HG02943 (cell line): ENCODE results near the gene APBA1.
"Not testable (repeated sequence)": the region's sequence is repeated elsewhere in the genome, so short reads cannot be mapped to it uniquely, and the experiment has no call there.

Experiments used
- ATAC-seq: cut with Tn5 transposase; IDR thresholded peaks from one replicate; pipeline ENCODE4 v1.9.1; 2021; ENCODE audit warnings: mild to moderate bottlenecking, low read depth, moderate library complexity; ENCODE audit not compliant: unreplicated experiment

The APBA1 gene

DNA sequence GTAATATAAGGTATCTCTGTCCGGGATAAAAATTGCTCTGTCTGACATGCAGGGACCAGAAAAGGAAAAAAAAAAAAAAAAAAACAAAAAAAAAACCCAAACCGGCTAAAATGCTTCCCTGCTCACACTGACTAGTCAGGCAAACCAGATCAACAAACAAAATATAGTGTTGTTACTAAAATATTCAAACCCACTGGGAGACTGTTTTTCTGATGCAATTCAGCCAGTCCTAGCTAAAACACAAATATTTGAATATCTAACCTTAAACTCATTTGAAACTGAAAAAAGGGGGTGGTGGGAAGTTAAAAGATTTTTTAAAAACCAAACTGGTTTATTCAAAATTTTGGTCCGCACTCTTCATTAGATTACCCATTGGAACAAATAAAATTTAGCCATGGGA, 61.0 kb downstream of the APBA1 start:
- no peak for ATAC-seq

DNA sequence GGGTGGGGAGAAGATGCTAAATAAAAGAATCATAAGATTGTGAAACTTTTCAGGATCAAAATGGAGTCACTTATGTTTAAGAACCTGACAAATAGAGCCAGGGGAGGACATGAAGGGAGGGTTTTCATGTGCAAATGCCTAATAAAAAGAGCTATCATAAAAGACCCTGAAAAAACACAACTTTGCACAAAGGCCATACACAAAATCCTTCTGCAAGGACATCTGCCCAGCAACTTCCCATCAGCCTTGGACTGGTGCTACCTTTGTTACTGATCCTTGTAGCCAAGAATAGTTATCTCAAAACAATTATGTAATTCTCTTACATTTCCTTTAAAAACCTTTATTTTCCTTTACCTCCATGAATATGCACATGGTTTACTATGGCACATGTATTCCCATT, 63.0 kb downstream of the APBA1 start:
- ATAC-seq = no peak

- no peak for ATAC-seq
Observed at GRCh38 chr9:69606089-69606488, 66.1 kb downstream of the APBA1 start.

- no peak for ATAC-seq
Observed at GRCh38 chr9:69605406-69605805, 66.8 kb downstream of the APBA1 start.

GRCh38 chr9:69604568-69605219, 67.5 kb downstream of the APBA1 start:
- ATAC-seq = no peak

- ATAC-seq = no peak
Observed at GRCh38 chr9:69603656-69604055, 68.5 kb downstream of the APBA1 start.

DNA sequence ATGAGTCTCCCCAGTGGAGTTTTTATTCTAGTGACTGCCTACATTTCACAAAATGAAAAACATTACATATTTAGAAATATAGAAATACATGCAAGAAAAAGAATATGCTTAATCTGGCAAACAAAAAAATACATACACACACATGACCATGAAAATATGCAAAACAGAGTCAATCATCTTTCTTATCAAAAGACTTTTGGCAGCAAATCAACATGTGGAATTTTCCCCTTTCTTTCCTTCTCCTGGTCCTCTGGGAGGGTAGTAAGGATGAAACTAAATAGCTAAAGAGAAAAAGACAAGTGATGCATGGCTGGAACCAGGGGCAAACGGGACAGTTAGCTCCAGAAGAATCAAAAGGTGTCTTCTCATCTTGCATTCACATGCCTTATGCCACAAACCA, 69.4 kb downstream of the APBA1 start:
- no peak for ATAC-seq

DNA sequence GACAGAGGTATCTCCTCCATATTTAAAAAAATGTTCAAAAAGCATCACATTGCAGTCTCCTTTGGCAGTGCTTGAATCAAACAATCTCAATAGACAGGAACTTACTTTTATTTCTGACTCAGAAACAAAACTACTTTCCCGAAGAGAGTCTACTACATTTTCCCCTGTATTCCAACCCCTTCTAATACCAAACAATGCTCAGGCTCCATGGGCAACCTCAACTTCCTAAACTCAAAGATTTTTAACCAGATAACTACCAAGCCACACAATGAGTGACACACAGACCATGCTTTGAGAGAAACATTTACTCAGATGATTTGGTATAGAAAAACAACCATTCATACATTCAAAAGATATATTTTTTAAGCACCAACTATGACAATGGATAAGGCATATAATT, 70.5 kb downstream of the APBA1 start:
- ATAC-seq = no peak

GRCh38 chr9:69600314-69601047, 71.7 kb downstream of the APBA1 start:
- ATAC-seq = no peak

DNA sequence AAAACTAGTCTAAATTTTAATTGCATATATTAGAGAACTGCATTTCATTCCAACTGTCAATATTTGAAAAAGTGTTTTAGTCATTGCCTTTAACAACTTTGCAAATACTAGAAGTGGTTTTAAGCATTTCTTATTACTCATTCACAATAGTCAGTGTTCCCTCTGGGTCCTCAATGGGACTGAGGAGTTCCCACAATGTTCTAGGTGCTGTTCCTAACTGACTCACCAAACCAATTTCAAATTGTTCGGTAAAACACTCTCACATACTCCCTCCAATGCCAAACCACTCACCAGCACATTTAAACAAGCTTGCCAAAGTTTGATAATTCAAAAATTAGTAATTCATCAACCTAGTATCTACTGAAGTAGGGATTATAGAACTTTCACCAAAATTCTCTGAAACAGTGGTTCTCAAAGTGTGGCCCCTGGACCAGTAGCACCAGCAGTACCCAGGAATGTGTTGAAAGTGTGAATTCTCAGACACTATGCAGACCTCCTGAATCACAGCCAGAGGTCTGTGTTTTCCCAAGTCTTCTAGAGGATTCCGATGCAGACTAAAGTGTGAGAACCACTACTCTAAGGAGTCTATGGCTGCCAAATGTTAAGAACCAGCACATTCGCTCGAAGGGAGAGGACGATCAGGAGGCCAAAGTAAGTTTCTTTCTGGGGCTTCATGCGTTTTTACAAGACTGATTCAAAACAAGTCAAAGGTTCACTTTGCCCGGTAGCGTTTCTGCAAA, 72.8 kb downstream of the APBA1 start:
- no peak for ATAC-seq

- ATAC-seq = not testable (repeated sequence)
Observed at GRCh38 chr9:69596906-69597305, 75.3 kb downstream of the APBA1 start.

DNA sequence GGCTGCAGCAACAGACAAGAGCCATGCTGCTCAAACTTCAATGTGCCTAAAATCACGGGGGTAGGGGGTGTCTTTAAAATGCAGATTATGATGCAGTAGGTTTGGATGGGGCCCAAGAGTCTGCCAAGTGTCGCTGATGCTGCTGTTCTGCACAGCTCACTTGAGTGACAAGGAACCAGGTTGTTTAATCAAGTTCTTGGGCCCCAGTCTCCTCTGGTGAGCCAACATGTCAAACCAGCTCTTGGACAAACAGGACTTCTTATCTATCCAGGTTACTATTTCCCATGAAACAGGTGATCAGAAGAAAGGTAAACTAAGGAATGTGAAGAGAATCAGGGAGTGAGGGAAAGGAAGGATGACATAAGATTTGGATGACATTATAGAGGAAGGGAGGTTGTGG, 78.0 kb downstream of the APBA1 start:
- ATAC-seq = no peak

GRCh38 chr9:69593756-69594155, 78.4 kb downstream of the APBA1 start:
- ATAC-seq = no peak

DNA sequence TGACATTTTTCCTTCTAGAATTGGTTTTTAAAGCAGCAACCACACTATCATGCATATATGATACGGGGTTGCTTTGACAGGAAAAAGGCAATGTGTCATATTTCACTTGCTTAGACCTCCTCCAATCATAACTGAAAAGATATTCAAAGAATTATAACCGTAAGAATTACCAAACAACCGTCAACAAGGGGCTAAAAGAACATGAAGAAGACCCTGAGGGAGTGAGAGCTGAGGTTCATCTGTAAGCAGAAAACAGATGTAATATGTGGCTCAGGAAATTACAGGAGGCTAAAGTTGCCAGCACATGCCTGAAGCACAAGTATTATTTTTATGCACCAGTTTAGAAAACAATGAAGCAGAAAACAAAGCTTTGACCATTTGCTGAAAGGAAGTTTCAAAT, 78.9 kb downstream of the APBA1 start:
- ATAC-seq = no peak

DNA sequence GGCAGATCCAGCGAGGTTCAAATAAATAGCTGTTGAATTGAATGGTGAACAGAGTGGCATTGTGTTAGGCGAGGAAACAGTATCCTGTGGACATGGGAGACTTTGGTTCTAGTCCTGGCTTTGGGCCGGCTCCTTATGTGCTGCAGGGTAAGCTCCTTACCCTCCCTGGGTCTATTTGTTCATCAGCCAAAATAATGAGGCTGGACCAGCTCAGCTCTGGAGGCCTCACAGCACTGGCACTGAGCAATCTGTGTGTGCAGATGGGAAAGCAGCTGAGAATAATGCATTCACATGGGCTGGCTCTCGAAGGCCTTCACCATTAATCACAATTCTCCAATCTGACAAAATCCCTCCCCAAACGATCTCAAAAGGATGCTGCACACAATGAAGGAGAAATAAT, 81.9 kb downstream of the APBA1 start:
- no peak for ATAC-seq

- ATAC-seq = no peak
Observed at GRCh38 chr9:69589156-69589555, 83.0 kb downstream of the APBA1 start.

DNA sequence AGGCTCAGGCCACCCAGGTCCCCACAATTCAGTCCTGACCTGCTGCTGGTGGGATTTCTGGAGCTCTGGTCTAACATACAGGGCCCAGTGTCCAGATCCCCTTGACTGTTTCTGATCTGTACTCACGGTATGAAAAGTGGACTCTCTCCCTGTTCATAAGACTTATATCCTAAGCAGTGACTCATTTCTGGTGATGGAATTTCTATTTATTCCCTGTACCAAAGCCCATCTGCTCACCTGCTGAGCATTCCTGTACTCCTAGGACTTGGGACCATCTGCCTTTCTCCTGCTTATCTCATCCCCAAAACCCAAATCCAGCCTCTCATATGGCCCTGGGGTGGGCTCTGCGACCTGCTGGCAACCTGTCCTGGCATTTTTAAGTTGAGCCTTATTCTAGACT, 86.6 kb downstream of the APBA1 start:
- no peak for ATAC-seq

- ATAC-seq = no peak
Observed at GRCh38 chr9:69584759-69585158, 87.4 kb downstream of the APBA1 start.

DNA sequence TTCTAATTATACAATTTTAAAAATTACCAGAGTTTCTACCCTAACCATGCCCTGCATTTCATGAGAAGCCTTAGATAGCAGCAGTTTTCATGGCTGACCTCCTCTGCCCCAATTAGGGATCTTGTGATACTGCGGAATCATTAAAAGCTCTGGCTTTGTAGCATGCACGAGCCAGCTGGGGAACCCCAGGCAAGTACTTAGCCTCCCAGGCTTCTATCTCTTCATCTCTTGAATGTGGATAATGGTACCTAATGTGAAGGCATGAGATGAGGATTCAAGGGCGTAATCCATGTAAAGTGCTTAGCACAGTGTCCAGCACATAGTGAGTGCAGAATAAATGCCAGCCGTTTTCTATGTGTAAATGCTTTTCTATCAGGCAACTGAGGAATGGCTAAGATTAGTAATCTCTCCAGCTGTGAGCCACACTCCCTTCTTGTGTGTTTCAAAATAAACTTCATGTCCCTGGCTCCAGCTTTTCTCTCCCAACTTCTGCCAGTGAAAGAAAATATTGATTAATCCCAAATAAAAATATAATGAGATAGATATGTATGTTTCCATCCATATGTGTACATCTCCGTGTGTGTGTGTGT, 88.4 kb downstream of the APBA1 start:
- no peak for ATAC-seq

DNA sequence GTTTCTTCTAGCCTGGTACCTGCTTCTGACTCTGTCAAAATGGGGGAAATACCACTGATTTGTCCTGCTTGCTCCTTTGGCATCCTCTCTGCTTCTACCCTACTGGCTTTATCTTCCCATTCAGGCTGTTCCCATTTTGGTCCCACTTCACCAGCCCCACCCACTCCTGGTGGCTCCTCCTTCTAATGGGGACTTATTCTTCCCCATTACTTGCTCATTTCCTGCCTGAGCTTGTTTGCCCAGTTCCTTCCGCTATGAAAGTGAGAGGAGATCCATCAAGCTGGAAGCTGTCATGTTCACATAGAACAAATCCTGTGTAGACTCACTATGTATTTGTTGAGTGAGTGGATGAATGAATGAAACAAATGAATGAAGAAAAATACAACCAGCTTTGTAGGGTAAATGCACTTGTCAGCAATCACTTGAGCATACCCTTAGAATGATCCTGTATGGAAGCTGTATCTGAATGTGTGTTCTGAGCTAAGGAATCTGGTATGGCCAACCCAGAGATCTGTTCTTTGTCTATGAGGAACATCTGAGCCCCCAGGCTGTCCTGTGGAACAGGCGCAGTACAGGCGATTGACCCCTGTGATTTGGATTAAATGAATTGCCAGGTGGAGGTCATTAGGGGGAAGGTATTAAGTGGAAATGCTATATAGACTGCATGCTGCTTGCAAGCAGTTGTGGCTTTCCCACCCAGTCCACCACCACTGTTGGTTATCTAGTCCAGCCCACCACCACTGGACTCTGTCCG, 89.5 kb downstream of the APBA1 start:
- ATAC-seq = no peak

DNA sequence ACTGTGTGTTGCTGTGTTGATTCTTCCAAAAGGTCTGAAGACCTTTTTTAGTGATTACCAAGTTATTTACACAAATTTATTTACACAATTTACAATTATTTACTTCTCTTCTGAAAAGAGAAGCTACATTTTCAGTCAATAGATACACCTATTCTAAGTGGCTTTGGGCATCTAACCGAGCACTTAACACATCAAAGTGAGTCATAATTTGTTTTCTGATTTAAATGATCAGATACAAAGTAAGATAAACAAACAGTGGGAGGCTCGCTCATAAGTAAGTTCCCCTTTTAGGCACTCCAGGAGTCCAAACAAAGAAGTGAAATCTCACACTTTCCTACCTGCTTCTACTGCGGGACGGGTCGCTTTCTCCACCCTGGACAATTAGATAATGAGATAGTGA, 90.2 kb downstream of the APBA1 start:
- ATAC-seq = no peak
